WTC11 (cell line): ENCODE results near the gene CYTH3. TPM values are rescaled to one million over a fixed set of nuclear protein-coding genes. Genes with fewer than 3 reads are reported as not detected.

ENCODE experiments used
- ATAC-seq: fragments of 200-7000 bp; cut with Tn5 transposase; 2 replicates; pipeline ENCODE4 v1.10.0; 2021; ENCODE audit warnings: mild to moderate bottlenecking, moderate library complexity
- CTCF ChIA-PET: fragments of 300-600 bp; sonication (Branson Sonifier 250); formaldehyde crosslinking; loops from one replicate; lab custom pipeline; 2021; ENCODE audit warnings: antibody characterized with exemption; lab: Charles Lee
- POLR2A ChIA-PET: fragments of 350-600 bp; sonication (Branson Sonifier 250); formaldehyde crosslinking; loops from one replicate; lab custom pipeline; 2021; ENCODE audit warnings: antibody characterized with exemption; lab: Charles Lee
- DNase-seq: peaks from one replicate; pipeline ENCODE4 v3.0.0; 2021; ENCODE audit warnings: low spot score
- H3K27ac Mint-ChIP-seq: 2 replicates; pipeline ENCODE4 v1.8.0; 2021; ENCODE audit warnings: mixed read lengths
- H3K27me3 Mint-ChIP-seq: 2 replicates; pipeline ENCODE4 v1.8.0; 2021; ENCODE audit warnings: low read depth, mild to moderate bottlenecking, moderate library complexity, mixed read lengths
- H3K36me3 Mint-ChIP-seq: 2 replicates; pipeline ENCODE4 v1.8.0; 2021; ENCODE audit warnings: mixed read lengths
- H3K4me1 Mint-ChIP-seq: 2 replicates; pipeline ENCODE4 v1.8.0; 2022; ENCODE audit warnings: mixed read lengths
- H3K4me3 Mint-ChIP-seq: 2 replicates; pipeline ENCODE4 v1.8.0; 2021; ENCODE audit warnings: mild to moderate bottlenecking, moderate library complexity, mixed read lengths
- H3K9me3 Mint-ChIP-seq: 2 replicates; pipeline ENCODE4 v1.8.0; 2021; ENCODE audit warnings: mixed read lengths
- AFF4 ChIP-seq: sonication (generic); formaldehyde crosslinking; IDR thresholded peaks from 2 replicates; pipeline ENCODE4 v1.8.1; 2023; ENCODE audit warnings: mild to moderate bottlenecking, missing genetic modification reagents, borderline replicate concordance
- ARID4B ChIP-seq: sonication (generic); formaldehyde crosslinking; IDR thresholded peaks from 2 replicates; pipeline ENCODE4 v1.8.0; 2023; ENCODE audit warnings: missing genetic modification reagents, mild to moderate bottlenecking, borderline replicate concordance
- CTCF ChIP-seq: fragments of 200-600 bp; IDR thresholded peaks from 2 replicates; pipeline ENCODE4 v1.8.0; 2022; ENCODE audit warnings: antibody characterized with exemption
- EMX1 ChIP-seq: fragments of 250-450 bp; sonication (Bioruptor Pico); IDR thresholded peaks from 2 replicates; pipeline ENCODE4 v1.8.0; 2021; ENCODE audit warnings: mild to moderate bottlenecking
- ERG ChIP-seq: fragments of 250-450 bp; sonication (Bioruptor Pico); IDR thresholded peaks from 2 replicates; pipeline ENCODE4 v1.8.0; 2021; ENCODE audit warnings: mild to moderate bottlenecking
- ETV6 ChIP-seq: sonication (generic); formaldehyde crosslinking; IDR thresholded peaks from 2 replicates; pipeline ENCODE4 v1.8.1; 2022; ENCODE audit warnings: mild to moderate bottlenecking, missing genetic modification reagents
- FOXP1 ChIP-seq: sonication (generic); formaldehyde crosslinking; IDR thresholded peaks from 2 replicates; pipeline ENCODE4 v1.8.0; 2022; ENCODE audit warnings: missing genetic modification reagents, mild to moderate bottlenecking, moderate library complexity, borderline replicate concordance
- GRHL2 ChIP-seq: fragments of 250-450 bp; sonication (Bioruptor Pico); IDR thresholded peaks from 2 replicates; pipeline ENCODE4 v1.8.0; 2022; ENCODE audit warnings: mild to moderate bottlenecking, moderate library complexity; ENCODE audit not compliant: insufficient replicate concordance, severe bottlenecking
- IRF2 ChIP-seq: sonication (generic); formaldehyde crosslinking; IDR thresholded peaks from 2 replicates; pipeline ENCODE4 v1.8.0; 2022; ENCODE audit warnings: low read depth, missing genetic modification reagents, borderline replicate concordance
- JUN ChIP-seq: sonication (generic); formaldehyde crosslinking; IDR thresholded peaks from 2 replicates; pipeline ENCODE4 v1.8.0; 2023; ENCODE audit warnings: mild to moderate bottlenecking, missing genetic modification reagents
- OVOL2 ChIP-seq: fragments of 250-450 bp; sonication (Bioruptor Pico); IDR thresholded peaks from 2 replicates; pipeline ENCODE4 v1.9.0; 2021; ENCODE audit warnings: mild to moderate bottlenecking, borderline replicate concordance
- PRDM15 ChIP-seq: sonication (generic); formaldehyde crosslinking; IDR thresholded peaks from 2 replicates; pipeline ENCODE4 v1.8.0; 2022; ENCODE audit warnings: missing genetic modification reagents
- RELA ChIP-seq: sonication (generic); formaldehyde crosslinking; IDR thresholded peaks from 2 replicates; pipeline ENCODE4 v1.8.1; 2022; ENCODE audit warnings: missing genetic modification reagents, mild to moderate bottlenecking, borderline replicate concordance
- SMAD3 ChIP-seq: sonication (generic); formaldehyde crosslinking; IDR thresholded peaks from 2 replicates; pipeline ENCODE4 v1.8.0; 2022; ENCODE audit warnings: missing genetic modification reagents, mild to moderate bottlenecking, borderline replicate concordance
- TCF7 ChIP-seq: sonication (generic); formaldehyde crosslinking; IDR thresholded peaks from 2 replicates; pipeline ENCODE4 v1.8.0; 2022; ENCODE audit warnings: mild to moderate bottlenecking, low read depth, missing genetic modification reagents, moderate library complexity
- total RNA-seq: library from RNA; stranded (reverse); gene quantifications from 3 replicates; pipeline ENCODE4 v1.2.3, GENCODE V29; 2021

CYTH3 gene
- total RNA-seq, 1 experiment from 2014 or later, result 13.2 TPM

GRCh38 chr7:6149996-6150395, 122.4 kb downstream of the CYTH3 start:
- H3K9me3 Mint-ChIP-seq, result no peaks in the 10 kb centered on the region
- TF ChIP-seq PRDM15 (CRISPR knock-in tag) (no peak), ETV6 (CRISPR knock-in tag) (no peak), CTCF (no peak), OVOL2 (CRISPR knock-in tag) (no peak), TCF7 (CRISPR knock-in tag) (no peak), IRF2 (CRISPR knock-in tag) (no peak), JUN (CRISPR knock-in tag) (no peak), RELA (CRISPR knock-in tag) (no peak), ERG (CRISPR knock-in tag) (no peak), ARID4B (no peak), FOXP1 (CRISPR knock-in tag) (no peak)
- ATAC-seq (no peak), DNase-seq (no peak)
- H3K27me3 Mint-ChIP-seq, result no peaks in the 10 kb centered on the region
- H3K4me3 Mint-ChIP-seq, result no peak overlapping the region
- H3K4me1 Mint-ChIP-seq, result no peaks in the 10 kb centered on the region
- ChIA-PET CTCF (no interaction called here), POLR2A (no interaction called here)
- no peak overlapping the region for H3K27ac Mint-ChIP-seq
- H3K36me3 Mint-ChIP-seq, result peaks cover 69% of the 10 kb centered on the region

- peaks cover 73% of the 10 kb centered on the region for H3K36me3 Mint-ChIP-seq
Measured at GRCh38 chr7:6148724-6149360, 123.6 kb downstream of the CYTH3 start.

More at GRCh38 chr7:6148724-6149360, 123.6 kb downstream of the CYTH3 start:
- H3K27me3 Mint-ChIP-seq, result no peaks in the 10 kb centered on the region
- no peak for TF ChIP-seq SMAD3 (CRISPR knock-in tag)
- TF ChIP-seq CTCF, result no peak
- TF ChIP-seq GRHL2 (CRISPR knock-in tag), result no peak
- TF ChIP-seq AFF4 (CRISPR knock-in tag), result no peak
- TF ChIP-seq EMX1 (CRISPR knock-in tag), result no peak
- H3K4me1 Mint-ChIP-seq, result no peaks in the 10 kb centered on the region
- ATAC-seq (no peak), DNase-seq (no peak)
- no peak overlapping the region for H3K4me3 Mint-ChIP-seq
- H3K27ac Mint-ChIP-seq, result no peak overlapping the region
- H3K9me3 Mint-ChIP-seq, result no peaks in the 10 kb centered on the region
- CTCF ChIA-PET, result no interaction called here
- POLR2A ChIA-PET, result no interaction called here
